IPS-18c (cell line): ENCODE results near the gene KMT2E.
"Not testable (repeated sequence)": the region's sequence is repeated elsewhere in the genome, so short reads cannot be mapped to it uniquely, and the experiment has no call there.

Experiments used
- H3K4me3 ChIP-seq: 2 replicates; pipeline ENCODE4 v1.7.0; 2013; ENCODE audit warnings: low read depth, mild to moderate bottlenecking, low read length, moderate library complexity; ENCODE audit not compliant: insufficient read depth
- H3K9me3 ChIP-seq: one replicate; pipeline ENCODE4 v1.6.1; 2013; ENCODE audit warnings: mild to moderate bottlenecking, low read length, moderate library complexity; ENCODE audit not compliant: control insufficient read depth, insufficient read depth

KMT2E gene, protein sequence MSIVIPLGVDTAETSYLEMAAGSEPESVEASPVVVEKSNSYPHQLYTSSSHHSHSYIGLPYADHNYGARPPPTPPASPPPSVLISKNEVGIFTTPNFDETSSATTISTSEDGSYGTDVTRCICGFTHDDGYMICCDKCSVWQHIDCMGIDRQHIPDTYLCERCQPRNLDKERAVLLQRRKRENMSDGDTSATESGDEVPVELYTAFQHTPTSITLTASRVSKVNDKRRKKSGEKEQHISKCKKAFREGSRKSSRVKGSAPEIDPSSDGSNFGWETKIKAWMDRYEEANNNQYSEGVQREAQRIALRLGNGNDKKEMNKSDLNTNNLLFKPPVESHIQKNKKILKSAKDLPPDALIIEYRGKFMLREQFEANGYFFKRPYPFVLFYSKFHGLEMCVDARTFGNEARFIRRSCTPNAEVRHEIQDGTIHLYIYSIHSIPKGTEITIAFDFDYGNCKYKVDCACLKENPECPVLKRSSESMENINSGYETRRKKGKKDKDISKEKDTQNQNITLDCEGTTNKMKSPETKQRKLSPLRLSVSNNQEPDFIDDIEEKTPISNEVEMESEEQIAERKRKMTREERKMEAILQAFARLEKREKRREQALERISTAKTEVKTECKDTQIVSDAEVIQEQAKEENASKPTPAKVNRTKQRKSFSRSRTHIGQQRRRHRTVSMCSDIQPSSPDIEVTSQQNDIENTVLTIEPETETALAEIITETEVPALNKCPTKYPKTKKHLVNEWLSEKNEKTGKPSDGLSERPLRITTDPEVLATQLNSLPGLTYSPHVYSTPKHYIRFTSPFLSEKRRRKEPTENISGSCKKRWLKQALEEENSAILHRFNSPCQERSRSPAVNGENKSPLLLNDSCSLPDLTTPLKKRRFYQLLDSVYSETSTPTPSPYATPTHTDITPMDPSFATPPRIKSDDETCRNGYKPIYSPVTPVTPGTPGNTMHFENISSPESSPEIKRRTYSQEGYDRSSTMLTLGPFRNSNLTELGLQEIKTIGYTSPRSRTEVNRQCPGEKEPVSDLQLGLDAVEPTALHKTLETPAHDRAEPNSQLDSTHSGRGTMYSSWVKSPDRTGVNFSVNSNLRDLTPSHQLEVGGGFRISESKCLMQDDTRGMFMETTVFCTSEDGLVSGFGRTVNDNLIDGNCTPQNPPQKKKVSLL (N-terminal part only)

GRCh38 chr7:105013816-105014692 is at the start of gene KMT2E:
KMT2E (plus strand) TSS chr7:105014205; CDS start chr7:105040953, 26,748 bp downstream.
- peak within 1 kb of the TSS; percentile 99 for H3K4me3 ChIP-seq
- no peaks in the 10 kb centered on the region for H3K9me3 ChIP-seq

DNA sequence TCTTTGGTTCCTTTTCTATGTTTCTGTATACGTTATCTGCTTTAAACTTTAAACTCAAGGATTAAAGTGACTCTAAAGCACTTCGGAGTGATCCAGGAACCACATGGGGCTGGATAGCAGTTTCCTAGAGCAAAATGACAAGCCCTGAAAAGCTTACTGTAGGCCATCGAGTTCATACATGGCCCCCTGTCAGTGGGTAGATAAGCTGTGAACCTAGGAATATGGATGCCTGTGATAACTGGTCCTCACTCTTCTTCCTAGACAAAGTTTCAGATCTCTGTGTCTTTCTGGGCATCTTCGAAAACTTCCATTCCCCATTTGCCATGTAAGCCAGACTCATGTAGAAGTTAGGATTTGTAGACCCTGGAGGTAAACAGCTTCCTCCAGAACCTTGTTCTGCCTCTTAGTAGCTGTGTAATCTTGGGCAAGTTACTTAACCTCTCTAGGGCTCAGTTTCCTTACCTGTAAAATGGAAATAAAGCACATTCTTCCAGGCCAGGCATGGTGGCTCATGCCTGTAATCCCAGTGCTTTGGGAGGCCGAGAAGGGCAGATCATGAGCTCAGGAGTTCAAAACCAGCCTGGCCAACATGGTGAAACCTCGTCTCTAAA is 49.3 kb upstream of the KMT2E start:
- Histone ChIP-seq H3K9me3 (no peaks in the 10 kb centered on the region), H3K4me3 (no peak overlapping the region)

DNA sequence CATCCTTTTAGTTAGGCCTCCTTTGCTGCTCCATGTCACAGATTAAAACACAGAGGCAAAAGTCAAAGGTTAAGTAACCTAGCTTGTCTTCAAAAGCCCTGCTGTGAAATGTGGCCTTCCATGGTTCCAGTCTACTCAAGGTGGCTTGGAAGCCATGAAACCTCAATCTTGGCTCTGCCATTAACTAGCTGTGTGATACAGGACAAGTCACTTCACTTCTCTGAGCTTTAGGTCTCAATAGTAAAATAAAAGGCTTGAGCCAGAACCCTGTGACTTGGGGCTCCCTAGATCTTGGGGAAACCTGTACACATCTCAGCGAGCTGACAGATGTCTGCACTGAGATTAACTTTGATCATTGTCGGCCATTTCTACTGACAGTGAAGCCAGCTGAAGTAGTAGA is 48.0 kb upstream of the KMT2E start:
- Histone ChIP-seq H3K4me3 (no peak overlapping the region), H3K9me3 (no peaks in the 10 kb centered on the region)

DNA sequence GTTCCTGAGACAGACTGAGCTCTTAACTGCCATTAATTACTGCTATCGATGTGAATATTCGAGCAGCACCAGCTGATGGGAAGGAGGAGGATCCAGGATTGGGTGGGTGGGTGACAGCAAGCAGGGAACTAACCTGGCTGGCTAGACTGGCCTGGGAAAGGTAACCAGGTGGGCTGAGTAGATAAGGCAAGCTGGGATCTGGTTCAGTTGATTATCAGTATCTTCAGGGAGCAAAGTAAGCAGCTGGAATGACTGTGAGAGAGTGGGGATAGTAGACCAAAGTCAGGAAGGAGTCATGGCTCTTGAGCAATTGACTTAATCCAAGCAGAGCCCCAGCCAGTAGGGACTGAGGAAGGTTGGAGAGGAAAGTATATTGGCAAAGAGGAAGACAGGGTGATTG is 46.9 kb upstream of the KMT2E start:
- no peaks in the 10 kb centered on the region for H3K9me3 ChIP-seq
- H3K4me3 ChIP-seq = no peak overlapping the region

- H3K4me3 ChIP-seq = no peak overlapping the region
- no peaks in the 10 kb centered on the region for H3K9me3 ChIP-seq
Measured at GRCh38 chr7:104967595-104967994, 46.4 kb upstream of the KMT2E start.

DNA sequence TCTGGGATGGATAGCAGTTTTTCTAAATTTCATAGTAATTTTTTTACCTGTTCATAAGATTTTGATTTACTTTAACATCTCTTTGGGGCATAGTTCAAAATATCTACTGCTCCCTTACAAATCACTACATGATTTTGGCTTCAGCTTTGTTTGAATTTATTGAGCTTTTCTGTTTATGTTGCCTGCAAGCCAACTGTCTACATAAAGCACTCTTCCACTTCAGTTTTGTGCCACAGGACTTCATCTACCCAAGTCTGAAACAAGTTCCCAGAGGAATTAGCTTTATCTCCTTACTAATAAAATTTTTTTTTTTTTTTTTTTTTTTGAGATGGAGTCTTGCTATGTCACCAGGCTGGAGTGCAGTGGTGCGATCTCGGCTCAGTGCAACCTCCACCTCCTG is 45.4 kb upstream of the KMT2E start:
- Histone ChIP-seq H3K4me3 (no peak overlapping the region), H3K9me3 (no peaks in the 10 kb centered on the region)

DNA sequence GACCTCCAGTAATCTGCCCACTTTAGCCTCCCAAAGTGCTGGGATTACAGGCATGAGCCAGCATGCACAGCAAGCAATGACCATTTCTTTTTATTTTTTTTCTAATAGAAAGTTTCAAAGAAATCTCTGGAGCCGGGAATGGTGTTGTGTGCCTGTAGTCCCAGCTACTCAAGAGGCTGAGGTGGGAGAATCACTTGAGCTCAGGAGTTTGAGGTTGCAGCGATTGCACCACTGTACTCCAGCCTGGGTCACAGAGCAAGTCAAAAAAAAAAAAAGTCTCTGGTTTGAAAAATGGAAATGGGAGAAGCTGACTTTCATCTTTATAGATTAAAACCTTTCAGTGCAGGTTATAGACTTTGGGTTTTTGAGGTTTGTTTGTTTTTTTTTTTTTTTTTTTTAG is 44.8 kb upstream of the KMT2E start:
- Histone ChIP-seq H3K4me3 (no peak overlapping the region), H3K9me3 (no peaks in the 10 kb centered on the region)

GRCh38 chr7:104971290-104972071 is 42.5 kb upstream of the KMT2E start:
- Histone ChIP-seq H3K4me3 (no peak overlapping the region), H3K9me3 (no peaks in the 10 kb centered on the region)

DNA sequence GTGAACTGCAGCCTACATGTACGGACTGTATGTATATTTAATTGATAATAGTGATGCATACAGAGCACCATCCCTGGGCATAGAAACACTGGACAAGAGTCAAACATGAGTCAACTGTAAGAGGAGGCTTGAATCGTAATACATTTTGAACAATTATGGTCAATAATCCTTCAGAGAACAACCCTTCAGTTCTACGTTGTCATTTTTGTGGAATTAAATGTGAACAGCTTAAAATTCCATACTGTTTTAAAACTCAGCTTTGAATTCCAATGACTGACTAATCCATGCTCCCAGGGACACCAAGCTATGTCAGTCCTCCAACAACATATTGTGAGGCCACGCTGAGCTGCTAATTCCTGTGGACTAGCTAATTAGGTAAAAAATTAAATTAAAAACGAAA is 41.5 kb upstream of the KMT2E start:
- H3K4me3 ChIP-seq = no peak overlapping the region

DNA sequence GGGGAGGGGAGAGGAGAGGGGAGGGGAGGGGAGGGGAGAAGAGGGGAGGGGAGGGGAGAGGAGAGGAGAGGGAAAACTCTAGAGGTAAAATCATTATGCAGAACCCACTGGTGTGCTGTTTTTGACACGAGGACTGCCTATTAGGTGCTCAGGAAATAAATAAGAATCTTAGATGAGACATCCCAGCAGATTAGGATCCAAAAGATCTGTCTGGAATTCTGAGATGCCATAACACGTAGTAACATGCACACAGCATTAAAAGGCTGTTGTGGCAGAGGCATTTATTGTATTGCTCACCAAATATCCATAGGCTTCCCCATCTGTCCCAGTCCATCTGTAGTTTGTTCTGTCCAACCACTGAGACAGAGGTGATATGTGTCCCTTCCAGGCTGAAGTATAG is 40.8 kb upstream of the KMT2E start:
- H3K4me3 ChIP-seq = no peak overlapping the region
- H3K9me3 ChIP-seq = no peaks in the 10 kb centered on the region

More for the DNA sequence above, 41.5 kb upstream of the KMT2E start:
- H3K9me3 ChIP-seq = no peaks in the 10 kb centered on the region

- Histone ChIP-seq H3K9me3 (no peaks in the 10 kb centered on the region), H3K4me3 (no peak overlapping the region)
Measured at GRCh38 chr7:104973909-104974415, 40.0 kb upstream of the KMT2E start.

DNA sequence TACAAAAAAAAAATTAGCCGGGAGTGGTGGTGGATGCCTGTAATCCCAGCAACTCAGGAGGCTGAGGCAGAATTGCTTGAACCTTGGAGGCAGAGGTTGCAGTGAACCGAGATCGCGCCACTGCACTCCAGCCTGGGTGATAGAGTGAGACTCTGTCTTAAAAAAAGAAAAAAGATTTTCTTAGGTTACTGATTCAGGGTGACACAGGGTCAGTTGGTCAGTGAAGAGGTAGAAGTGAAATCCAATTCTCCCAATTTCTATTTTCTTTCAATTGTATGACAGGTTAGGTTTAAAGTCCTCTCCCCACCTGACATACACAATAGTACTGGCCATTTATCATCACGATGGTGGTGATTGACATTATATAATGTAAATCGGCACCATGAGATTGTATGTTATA is 38.5 kb upstream of the KMT2E start:
- H3K4me3 ChIP-seq = not testable (repeated sequence)

DNA sequence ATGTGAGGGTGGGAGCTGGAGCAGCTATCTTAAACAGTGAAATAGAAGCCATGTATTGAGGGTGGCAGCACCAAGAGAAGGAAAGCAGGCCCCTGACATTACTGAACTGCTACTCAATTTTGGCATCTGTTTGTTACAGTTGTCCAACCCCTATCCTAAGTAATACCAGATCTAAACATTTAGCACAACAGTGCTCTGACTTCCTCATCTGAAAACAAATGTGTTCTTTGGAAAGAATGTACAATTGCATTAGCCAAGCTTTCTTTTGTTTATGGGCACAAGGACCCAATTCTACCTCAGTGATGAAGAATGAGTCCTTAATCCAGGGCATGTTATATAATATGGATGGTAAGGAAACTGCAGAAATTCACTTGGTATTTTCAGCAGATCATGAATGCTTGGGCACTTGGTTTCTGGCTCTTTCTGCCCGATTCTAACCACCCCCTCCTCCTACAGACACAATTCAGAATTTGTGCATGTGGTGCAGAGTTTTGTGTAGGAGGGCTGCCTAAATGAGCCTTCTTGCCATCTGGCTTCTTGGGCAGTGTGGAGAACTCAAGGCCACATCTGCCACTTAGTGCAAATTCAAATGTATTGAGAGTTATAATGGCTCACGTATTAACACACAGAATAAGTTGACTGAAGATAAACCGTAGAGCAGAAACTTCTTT is 36.9 kb upstream of the KMT2E start:
- Histone ChIP-seq H3K4me3 (no peak overlapping the region), H3K9me3 (no peaks in the 10 kb centered on the region)

More for the DNA sequence above, 38.5 kb upstream of the KMT2E start:
- not testable (repeated sequence) for H3K9me3 ChIP-seq

- Histone ChIP-seq H3K4me3 (no peak overlapping the region), H3K9me3 (no peaks in the 10 kb centered on the region)
Measured at GRCh38 chr7:104978460-104978859, 35.5 kb upstream of the KMT2E start.

DNA sequence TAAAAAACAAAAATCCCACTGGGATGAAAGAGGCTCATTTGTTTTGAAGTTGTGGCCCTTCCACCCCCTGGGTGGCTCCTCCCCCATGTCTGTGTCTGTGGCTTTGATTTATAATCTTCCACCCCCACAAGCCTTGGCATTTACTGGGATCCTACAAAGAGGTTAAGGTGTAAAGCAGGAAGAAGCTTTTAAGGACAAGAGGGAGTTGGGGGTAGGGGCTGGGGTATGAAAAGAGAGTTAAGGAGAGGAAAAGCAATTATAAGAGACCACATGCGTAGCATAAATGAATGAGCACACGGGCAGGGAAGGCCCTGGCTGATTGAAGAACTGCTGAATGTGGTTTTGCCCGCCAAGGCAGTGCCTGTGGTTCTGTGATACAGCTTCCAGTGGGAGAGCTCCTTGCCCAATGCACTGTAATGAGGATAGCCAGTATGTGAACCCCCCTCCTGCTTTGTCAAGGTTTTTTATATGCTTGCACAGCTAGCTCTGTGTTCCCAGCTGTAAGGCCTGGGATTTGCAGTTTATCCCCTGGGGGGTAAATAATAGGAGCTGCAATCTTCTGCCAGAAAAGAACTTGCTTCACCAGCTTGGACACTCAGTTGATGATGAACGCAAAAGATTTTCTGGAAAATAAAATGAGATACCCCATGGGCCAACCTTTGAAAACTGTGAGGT is 34.7 kb upstream of the KMT2E start:
- Histone ChIP-seq H3K9me3 (no peaks in the 10 kb centered on the region), H3K4me3 (no peak overlapping the region)
